Stimulated activated CD8-positive, alpha-beta memory T cell treated with anti-CD3 and anti-CD28 coated beads, Interleukin-15, amount 100 ng/mL, for 4 hours (primary cell): ENCODE results near the gene FUOM.

ENCODE experiments used
- DNase-seq, 2 donors: peaks; one replicate each; pipeline ENCODE4 v3.0.0-alpha.2; 2020; ENCODE audit warnings: low read depth in 2 of 2

The FUOM gene

DNA sequence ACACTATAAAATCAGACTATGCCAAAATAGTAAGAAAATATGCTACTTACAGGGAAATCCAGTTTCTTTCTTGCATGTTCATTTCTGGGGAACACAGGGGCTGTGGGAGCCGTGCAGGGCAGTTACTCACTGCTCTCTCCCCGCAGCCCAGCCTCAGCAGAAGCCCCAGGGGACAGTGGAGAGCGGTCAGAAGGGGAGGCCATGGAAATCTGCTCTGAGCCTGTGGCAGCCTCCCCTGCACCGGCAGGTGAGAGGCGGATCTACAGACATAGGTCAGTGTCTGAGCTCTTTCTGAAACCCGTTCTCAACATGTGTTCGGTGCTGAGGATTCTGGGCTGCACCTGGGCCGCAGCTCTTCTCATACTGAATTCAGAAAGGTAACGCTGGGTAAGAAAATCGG, 46.2 kb downstream of the FUOM start:
- no peak for DNase-seq

DNA sequence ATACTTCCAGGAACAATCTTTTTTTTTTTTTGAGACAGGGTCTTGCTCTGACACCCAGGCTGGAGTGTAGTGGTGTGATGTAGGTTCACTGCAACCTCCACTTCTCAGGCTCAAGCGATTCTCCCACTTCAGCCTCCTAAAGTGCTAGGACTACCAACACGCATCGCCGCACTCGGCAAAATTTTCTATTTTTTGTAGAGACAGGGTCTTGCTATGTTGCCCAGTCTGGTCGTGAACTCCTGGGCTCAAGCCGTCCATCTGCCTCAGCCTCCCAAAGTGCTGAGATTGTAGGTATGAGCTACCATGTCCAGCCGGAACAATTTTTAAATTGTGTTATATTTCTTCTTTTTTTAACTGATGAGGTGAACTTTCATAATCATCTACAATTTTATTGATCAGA, 47.0 kb downstream of the FUOM start:
- no peak for DNase-seq

DNA sequence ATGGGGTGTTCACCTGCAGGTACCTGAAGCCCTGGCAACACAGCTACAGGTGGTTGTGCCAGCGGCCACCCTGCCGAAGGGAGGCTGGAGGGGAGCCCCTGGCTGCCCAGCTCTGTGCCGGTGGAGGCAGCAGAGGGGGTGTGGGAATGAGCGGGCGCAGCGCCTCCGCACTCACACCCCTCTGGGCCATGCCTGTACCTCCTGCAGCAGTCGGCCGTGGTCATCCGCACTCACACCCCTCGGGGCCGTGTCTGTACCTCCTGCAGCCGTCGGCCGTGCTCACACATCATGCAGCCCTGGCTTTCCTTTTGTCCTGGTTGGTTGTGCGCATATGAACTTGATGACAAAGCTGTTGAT, 47.4 kb downstream of the FUOM start:
- DNase-seq: no peak

DNA sequence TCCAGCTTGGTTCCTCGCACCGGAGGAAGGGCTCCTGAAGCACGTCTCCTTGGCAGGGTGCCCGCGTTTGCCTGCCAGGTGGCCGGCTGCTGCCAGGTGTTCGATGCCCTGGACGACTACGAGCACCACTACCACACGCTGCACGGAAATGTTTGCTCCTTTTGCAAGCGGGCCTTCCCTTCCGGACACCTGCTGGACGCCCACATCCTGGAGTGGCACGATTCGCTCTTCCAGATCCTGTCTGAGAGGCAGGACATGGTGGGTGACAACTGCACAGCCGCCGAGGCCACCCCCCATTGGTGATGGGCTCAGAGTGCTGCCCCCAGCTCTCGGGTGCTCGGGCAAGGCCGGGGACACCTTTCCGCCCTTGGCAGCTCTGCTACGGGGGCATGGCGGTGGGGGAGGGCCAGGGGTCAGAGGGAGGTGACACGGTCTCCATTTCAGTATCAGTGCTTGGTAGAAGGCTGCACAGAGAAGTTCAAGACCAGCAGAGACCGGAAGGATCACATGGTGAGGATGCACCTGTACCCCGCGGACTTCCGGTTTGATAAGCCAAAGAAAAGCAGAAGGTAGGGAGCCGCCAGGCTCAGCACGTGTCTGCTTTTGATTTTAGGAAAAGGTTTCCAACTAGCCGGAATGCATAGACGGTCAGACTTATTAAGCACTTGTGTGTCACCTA, 48.0 kb downstream of the FUOM start:
- DNase-seq: no peak

DNA sequence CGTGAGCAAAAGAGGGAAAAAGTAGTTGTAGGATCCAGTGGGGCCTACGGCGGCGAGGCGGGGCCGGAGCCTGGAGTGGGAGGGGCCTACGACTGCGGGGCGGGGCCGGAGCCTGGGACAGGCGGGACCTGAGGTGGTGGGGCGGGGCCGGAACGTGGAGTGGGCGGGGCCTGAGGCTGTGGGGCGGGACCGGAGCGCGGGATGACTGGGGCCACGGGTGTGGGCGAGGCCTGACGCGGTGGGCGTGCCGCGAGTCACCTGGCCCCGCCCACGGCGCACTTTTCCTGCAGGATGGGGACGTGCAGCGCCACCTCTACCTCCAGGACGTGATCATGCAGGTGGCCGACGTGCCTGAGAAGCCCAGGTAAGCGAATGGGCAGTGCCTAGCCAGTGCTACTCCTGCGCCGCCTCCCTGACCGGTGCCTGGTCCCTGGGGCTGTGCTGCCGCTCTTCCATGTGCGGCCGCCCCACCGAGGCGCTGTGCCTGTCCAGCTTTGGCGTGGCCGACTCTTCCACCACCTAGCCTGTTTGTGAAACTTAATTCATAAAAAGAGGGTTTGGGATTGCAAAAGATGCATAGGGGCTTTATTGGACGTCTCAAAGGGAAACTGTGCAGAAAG, 48.6 kb downstream of the FUOM start:
- peak; percentile 81 to 84 for DNase-seq

DNA sequence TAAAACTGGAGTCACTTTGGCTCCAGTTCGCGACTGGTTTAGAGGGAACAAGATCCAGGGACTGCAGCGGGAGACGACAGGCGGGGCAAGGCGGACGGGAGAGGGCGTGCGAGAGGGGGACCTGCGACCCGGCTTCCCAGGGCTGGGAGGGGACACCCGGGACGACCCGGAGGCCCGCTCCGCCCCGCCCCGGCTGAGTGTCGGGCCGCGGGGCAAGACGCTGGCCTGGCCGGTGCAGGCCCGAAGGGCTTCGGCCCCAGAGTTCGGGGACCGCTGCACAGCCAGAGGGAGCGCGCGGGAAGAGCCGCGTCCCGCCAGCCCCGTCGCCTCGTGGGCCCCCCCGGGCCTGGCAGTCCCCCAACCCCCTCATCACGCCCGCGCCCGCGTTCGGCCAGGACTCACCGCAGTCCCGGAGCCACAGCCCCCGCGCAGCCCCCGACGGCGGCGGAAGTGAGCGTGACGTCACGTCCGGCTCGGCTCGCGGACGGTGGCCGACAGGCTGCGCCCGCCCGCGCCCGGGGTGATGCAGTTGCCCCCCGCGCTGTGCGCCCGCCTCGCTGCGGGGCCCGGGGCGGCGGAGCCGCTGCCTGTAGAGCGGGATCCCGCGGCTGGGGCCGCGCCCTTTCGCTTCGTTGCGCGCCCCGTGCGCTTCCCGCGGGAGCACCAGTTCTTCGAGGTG, 49.3 kb downstream of the FUOM start, which contains the start of the genes TUBGCP2 and ZNF511:
Gene TUBGCP2 (minus strand): TSS at position 452 of the 679 bp plus-strand sequence. CDS start 5,931 bp downstream, outside the sequence.
Gene ZNF511 (plus strand): TSS at position 494 of the 679 bp plus-strand sequence. CDS start 30 bp downstream, at position 524.
- peak; percentile 78 to 84 for DNase-seq

DNA sequence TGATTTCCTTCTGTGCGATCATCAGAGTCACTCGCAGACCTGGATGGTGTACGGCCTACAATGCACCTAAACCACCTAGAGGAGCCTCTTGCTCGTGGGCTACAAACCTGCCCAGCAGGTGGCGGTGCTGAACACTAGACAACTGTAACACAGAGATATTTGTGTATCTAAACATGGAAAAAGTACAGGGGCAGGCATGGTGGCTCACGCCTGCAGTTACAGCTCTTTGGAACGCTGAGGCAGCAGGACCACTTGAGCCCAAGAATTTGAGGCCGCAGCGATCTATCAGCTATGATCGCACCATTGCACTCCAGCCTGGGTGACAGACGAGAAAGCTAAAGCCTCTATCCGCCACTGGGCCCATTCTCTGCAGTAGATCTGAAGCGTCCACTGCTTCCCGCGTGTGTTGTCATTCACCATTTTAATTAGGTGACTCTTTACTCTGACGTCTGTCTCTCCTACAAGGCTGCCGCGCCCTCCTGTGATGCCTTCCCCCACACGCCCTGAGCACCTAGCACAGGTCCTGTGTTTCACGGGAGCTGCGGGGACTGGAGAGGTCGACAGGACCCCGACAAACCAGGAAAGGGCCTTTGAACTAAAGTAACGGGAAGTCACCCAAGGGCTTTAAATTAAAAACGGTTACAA, 49.9 kb downstream of the FUOM start:
- peak; percentile 65 to 72 for DNase-seq

DNA sequence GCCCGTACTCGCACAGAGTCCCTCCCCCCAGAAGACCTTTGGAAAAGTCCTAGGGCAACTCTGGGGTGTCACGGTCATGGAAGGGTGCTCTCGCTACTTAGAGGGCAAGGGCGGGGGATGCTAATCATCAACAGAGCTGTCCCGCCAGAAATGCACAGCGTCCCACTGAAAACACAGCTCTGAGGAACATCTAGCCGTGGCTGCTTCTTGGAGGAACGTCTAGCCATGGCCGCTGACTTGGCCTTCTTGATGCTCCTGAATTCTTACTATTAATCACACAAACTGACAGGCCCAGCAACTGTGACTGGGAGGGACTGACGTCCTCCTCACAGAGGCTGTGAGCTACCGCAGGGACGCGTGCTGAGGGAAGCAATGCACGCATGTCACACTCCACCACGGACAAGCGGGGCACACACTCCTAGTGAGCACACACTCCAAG, 50.9 kb downstream of the FUOM start:
- no peak for DNase-seq

DNA sequence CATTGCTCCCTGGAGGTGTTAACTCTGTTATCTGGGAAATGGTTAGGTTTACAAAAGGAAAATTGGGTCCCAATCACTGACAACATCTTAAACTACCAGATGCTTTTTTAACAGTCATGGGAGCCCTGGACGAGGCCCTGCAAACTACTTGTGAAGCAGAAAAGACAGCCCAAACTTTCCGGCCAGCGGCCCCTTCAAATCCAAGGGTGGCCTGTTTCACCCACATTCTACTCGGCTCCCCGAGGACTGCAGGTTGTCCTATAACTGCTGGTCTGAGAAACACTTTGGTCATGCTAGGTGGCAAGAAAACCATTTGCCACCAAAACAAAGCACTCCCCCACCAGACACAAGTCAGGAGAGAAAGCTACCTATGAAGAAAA, 51.7 kb downstream of the FUOM start:
- no peak for DNase-seq
